GM19351 (cell line): Measurements from ENCODE around the gene TMEM272.

Experiments used
- ATAC-seq: cut with Tn5 transposase; IDR thresholded peaks from one replicate; pipeline ENCODE4 v1.9.1; 2021; ENCODE audit warnings: mild to moderate bottlenecking, moderate library complexity; ENCODE audit not compliant: unreplicated experiment

Gene TMEM272

GRCh38 chr13:51763486-51763885, 81.5 kb downstream of the TMEM272 start:
- no peak for ATAC-seq
